Subcutaneous abdominal adipose tissue (tissue), 5 donors: ENCODE results near the gene FGD3.
A peak's percentile ranks its signal among the peaks of the same experiment; 100 is the strongest.
"Not testable (repeated sequence)": the region's sequence is repeated elsewhere in the genome, so short reads cannot be mapped to it uniquely, and the experiment has no call there.

Experiments used
- H3K27ac ChIP-seq: one replicate; pipeline ENCODE4 v1.7.0; 2013; ENCODE audit warnings: low read depth, mild to moderate bottlenecking, inconsistent platforms, low read length, moderate library complexity
- H3K27me3 ChIP-seq, 5 donors: one replicate each; pipeline ENCODE4 v1.7.0; 2013; ENCODE audit warnings: low read length in 5 of 5, inconsistent platforms in 1 of 5; ENCODE audit not compliant: control insufficient read depth in 5 of 5, insufficient read depth in 4 of 5
- H3K36me3 ChIP-seq, 5 donors: one replicate each; pipeline ENCODE4 v1.7.0; 2013; ENCODE audit warnings: low read length in 5 of 5; ENCODE audit not compliant: control insufficient read depth in 5 of 5, insufficient read depth in 5 of 5
- H3K4me1 ChIP-seq, 5 donors: one replicate each; pipeline ENCODE4 v1.7.0; 2013; ENCODE audit warnings: low read length in 5 of 5, mild to moderate bottlenecking in 3 of 5, moderate library complexity in 1 of 5; ENCODE audit not compliant: control insufficient read depth in 5 of 5, insufficient read depth in 5 of 5
- H3K4me3 ChIP-seq, 5 donors: one replicate each; pipeline ENCODE4 v1.7.0; 2013; ENCODE audit warnings: low read length in 5 of 5, low read depth in 1 of 5
- H3K9ac ChIP-seq, 5 donors: one replicate each; pipeline ENCODE4 v1.7.0; 2013; ENCODE audit warnings: low read length in 5 of 5, mild to moderate bottlenecking in 4 of 5, moderate library complexity in 3 of 5
- H3K9me3 ChIP-seq, 5 donors: one replicate each; pipeline ENCODE4 v1.7.0; 2013; ENCODE audit warnings: low read length in 5 of 5; ENCODE audit not compliant: control insufficient read depth in 5 of 5
- donor health status: healthy.
- donor health status: healthy.
- donor health status: healthy.
- donor health status: healthy.
- donor health status: healthy.

Gene FGD3

DNA sequence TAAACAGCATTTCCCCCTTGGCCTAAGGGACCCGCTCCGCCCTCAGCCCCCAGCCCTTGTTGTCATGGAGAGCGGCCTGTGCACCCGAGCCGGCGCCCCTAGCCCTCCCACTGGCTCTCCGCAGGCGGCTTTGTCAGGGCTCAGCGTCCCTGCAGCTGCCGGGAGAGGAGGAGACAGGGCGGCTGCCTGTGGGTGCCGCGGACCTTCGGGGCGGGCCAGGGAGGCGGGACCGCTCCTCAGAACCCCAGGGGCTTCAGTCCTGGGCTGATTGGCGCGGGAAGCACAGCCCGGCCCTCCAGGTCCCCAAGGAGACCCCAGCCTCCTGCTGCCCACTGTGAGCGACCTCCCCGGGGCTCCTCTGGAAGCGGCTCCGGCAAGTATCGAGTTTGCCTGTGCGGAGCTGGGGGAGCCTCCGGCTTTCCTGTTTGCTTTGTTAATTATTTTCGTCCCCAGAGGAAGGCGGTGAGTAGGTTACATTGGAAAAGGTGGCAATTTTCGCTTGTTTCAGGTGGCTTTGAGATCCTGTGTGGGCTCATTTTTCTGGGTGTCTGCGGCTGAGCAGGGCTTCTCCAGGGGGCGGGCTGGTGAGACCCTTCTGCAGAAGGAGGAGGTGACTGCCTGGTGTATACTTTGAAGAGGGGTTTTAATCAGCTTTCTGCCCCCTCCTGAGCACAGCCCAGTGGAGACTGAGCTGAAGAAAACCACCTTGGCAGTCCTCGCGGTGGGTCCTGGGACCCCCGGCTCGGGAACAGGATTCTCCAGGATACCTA lies at the start of gene FGD3:
Gene FGD3, plus strand, starts transcription at position 256 of the 770 bp plus-strand sequence. CDS start 28,734 bp downstream, outside the sequence.
- Histone ChIP-seq H3K4me1 (peaks cover 3 to 23% (median 11%) of the 10 kb centered on the region in 5 donors), H3K36me3 (no peaks in the 10 kb centered on the region), H3K4me3 (peak within 1 kb of the TSS; percentile 56 to 67 (median 63)), H3K27me3 (peaks cover 4 to 25% (median 17%) of the 10 kb centered on the region in 5 donors), H3K9me3 (no peaks in the 10 kb centered on the region), H3K9ac (peak within 1 kb of the TSS in 4 of 5 donors; percentile 17 to 68 (median 61)), H3K27ac (no peak within 1 kb of the TSS)

- not testable (repeated sequence) for H3K27me3 ChIP-seq, H3K9ac ChIP-seq, H3K9me3 ChIP-seq, H3K27ac ChIP-seq, H3K36me3 ChIP-seq, H3K4me1 ChIP-seq, H3K4me3 ChIP-seq
These were observed 42.2 kb upstream of the FGD3 start for GRCh38 chr9:92905137-92905536.

DNA sequence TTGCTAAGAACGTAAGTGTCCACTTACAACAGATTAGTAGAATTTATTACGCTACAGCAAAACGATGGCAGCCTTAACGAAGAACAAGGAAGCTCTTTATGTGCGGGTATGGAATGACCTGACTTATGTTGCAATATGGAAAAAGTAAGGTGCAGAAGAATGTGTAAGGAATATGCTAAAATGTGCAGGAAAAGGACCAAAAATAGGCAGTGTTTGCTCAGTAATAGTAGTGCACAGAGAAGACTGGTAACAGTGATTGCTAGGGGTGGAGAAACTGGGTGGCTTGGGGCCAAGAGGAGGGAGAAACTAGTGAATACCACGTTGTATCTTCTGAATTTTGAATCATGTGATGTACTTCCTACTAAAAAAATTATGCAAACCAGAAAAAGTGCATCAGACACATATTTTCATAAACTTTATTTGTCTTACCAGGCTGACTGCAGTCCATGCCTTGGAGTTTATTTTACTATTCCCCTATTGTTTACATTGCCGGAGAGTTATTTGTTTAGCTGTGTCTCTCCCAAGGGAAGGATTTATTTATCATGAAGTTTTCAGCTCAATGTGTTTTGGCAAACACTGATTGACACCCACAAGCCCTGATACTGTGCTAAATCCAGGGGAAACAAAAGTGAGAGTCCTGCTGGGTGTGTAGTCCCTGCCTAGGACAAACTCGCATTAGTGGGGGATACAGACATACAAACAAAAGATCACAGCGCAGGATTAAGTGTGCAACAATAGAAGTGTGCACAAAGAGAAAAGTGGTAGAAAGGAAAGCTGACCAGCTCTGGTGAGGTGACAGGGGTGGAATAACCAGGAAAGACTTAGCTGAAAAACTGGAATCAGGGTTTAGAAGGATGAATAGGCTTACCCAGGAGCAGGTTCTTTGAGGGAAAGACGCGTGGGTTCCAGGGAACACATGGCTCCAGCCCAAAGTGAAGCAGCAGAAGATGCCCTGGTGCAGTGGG lies 35.5 kb upstream of the FGD3 start:
- peaks cover 0 to 8% (median 0%) of the 10 kb centered on the region in 5 donors for H3K4me1 ChIP-seq
- H3K27ac ChIP-seq: no peak overlapping the region
- H3K36me3 ChIP-seq: no peaks in the 10 kb centered on the region
- peaks cover 3 to 14% (median 5%) of the 10 kb centered on the region in 5 donors for H3K27me3 ChIP-seq
- H3K4me3 ChIP-seq: no peak overlapping the region
- H3K9ac ChIP-seq: peak overlapping the region in 1 of 5 donors; percentile 6
- H3K9me3 ChIP-seq: no peaks in the 10 kb centered on the region

GRCh38 chr9:92917176-92917800 lies 30.0 kb upstream of the FGD3 start:
- Histone ChIP-seq H3K4me1 (peaks cover 0 to 6% (median 0%) of the 10 kb centered on the region in 5 donors), H3K9ac (no peak overlapping the region), H3K4me3 (no peak overlapping the region), H3K36me3 (no peaks in the 10 kb centered on the region), H3K27ac (no peak overlapping the region), H3K9me3 (no peaks in the 10 kb centered on the region), H3K27me3 (peaks cover 3 to 12% (median 5%) of the 10 kb centered on the region in 5 donors)

DNA sequence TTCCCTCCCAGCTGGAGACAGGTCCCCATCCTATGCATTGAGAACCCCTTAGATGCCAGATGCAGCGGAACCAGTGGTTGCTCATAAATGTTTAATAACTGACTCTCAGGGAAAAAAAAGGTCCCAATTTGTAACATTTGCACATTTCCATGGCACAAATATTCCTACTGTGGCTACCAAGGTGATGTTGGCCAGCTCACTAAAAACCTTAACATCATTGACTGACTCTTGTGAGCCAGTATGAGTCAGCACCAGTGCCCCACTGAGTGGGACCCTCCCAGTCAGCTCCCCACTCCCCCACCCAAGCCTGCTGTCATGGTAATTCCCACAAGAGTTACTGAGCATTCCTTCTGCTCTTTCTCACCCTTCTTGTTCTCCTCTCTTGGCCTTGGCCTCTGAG lies 26.9 kb upstream of the FGD3 start:
- Histone ChIP-seq H3K4me3 (no peak overlapping the region), H3K27ac (no peak overlapping the region), H3K9me3 (no peaks in the 10 kb centered on the region), H3K4me1 (peaks cover 0 to 6% (median 0%) of the 10 kb centered on the region in 5 donors), H3K36me3 (no peaks in the 10 kb centered on the region), H3K9ac (no peak overlapping the region), H3K27me3 (peaks cover 0 to 2% (median 0%) of the 10 kb centered on the region in 5 donors)

DNA sequence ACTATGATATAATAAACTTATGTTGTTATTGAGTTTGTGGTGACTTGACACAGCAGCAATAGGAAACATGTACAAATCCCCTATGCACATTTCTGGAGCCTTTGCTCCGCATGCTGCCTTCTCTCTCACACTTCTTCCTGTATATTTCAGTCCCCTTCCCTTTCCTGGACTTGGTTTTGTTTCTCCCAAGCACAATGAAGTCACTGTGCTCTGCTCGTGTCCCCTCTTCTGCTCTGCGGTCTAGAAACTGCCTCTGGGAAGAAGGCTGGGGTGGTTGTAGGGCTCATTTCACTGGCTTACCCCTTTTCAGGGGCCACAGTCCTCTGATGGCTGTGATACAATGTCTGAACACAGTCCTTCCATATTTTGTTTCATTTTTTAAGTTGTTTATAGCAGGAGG lies 15.7 kb upstream of the FGD3 start:
- no peaks in the 10 kb centered on the region for H3K4me1 ChIP-seq
- no peaks in the 10 kb centered on the region for H3K9me3 ChIP-seq
- H3K4me3 ChIP-seq: no peak overlapping the region
- H3K27me3 ChIP-seq: no peaks in the 10 kb centered on the region
- no peak overlapping the region for H3K9ac ChIP-seq
- H3K27ac ChIP-seq: no peak overlapping the region
- H3K36me3 ChIP-seq: no peaks in the 10 kb centered on the region

DNA sequence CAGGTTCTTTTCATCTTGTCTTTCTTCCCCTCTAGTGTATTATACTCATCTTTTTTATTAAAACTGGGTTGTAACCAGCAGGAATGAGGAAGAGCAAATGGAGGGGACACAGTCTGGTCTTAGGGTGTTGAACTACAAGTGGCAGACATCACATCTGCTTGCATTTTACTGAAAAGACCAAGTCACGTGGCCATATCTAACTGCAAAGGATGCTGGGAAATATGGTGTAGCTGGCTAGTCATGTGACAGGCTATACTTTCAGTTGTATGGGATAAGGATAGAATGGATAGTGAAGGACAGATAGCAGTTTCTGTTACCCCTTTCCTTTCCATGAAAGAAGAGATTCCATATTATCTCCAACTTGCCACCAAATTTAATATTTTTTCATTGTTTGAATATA lies 13.0 kb upstream of the FGD3 start:
- Histone ChIP-seq H3K9me3 (no peaks in the 10 kb centered on the region), H3K4me1 (peaks cover 3 to 12% (median 6%) of the 10 kb centered on the region in 5 donors), H3K36me3 (no peaks in the 10 kb centered on the region), H3K27ac (no peak overlapping the region), H3K27me3 (peaks cover 0 to 1% (median 0%) of the 10 kb centered on the region in 5 donors), H3K4me3 (no peak overlapping the region), H3K9ac (no peak overlapping the region)

- Histone ChIP-seq H3K4me3 (no peak overlapping the region), H3K9ac (no peak overlapping the region), H3K27ac (no peak overlapping the region), H3K4me1 (peaks cover 5 to 12% (median 6%) of the 10 kb centered on the region in 5 donors), H3K36me3 (no peaks in the 10 kb centered on the region), H3K27me3 (peaks cover 0 to 3% (median 0%) of the 10 kb centered on the region in 5 donors), H3K9me3 (no peaks in the 10 kb centered on the region)
These were observed 9.3 kb upstream of the FGD3 start for GRCh38 chr9:92938025-92938424.

DNA sequence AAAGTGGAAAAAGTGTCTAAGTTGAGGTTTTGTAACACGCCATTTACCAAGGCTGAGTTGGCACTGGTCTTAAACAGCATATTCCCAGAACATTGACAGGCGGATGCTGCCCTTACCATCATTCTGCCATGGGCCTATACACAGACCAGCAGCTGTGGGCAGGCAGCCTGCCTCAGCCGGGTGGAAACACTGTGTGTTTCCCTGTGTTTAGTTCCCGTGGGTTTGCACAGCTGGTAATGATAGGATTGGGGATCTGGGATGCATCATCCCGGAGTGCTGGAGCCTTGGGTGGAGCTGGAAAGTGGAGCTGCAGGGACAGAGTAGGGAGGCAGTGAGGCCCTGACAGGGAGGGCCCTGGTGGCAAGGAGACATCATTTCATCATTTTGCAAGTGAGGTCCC lies 5.5 kb upstream of the FGD3 start:
- no peak overlapping the region for H3K27ac ChIP-seq
- no peak overlapping the region for H3K9ac ChIP-seq
- peaks cover 6 to 12% (median 7%) of the 10 kb centered on the region in 5 donors for H3K4me1 ChIP-seq
- no peak overlapping the region for H3K4me3 ChIP-seq
- H3K36me3 ChIP-seq: no peaks in the 10 kb centered on the region
- H3K27me3 ChIP-seq: peaks cover 0 to 6% (median 0%) of the 10 kb centered on the region in 5 donors
- H3K9me3 ChIP-seq: no peaks in the 10 kb centered on the region
